Fibroblast of lung (primary cell): ENCODE measurements around the gene WHRN.

Experiments used
- EZH2 ChIP-seq: IDR thresholded peaks from 2 replicates; pipeline ENCODE4 v1.5.1; 2012; ENCODE audit warnings: low read length, control low read depth, mild to moderate bottlenecking; ENCODE audit errors: missing control alignments
- TF ChIP-seq, protein P1 (sequence below), 2 donors: IDR thresholded peaks in 1 of 2; conservative IDR thresholded peaks in 1 of 2; 1 replicate in 1 of 2; 2 replicates in 1 of 2; pipeline ENCODE4 v1.5.1; 2011 to 2012; ENCODE audit warnings: low read length in 2 of 2, control low read depth in 1 of 2, inconsistent platforms in 1 of 2, low read depth in 1 of 2, mild to moderate bottlenecking in 1 of 2

DNA sequence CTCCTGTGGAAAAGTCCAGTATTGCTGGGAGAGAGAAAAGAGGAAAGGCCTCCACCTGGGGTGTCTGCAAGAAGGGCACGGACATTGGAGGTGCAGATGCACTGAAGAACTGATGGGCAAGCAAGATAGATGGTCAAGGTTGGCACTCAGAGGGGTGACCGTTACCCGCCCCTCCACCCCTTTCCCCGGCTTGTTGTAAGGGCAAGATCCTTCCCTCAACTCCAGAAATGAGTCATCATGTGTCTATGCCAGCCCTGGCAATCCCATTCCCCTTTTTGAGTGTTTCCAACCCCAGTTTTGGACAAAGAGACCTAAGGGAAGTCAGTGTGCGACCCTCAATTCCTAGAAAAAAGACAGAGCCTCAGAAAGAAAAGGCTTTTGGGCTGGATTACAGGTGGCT is 47.4 kb upstream of the WHRN start:
- TF ChIP-seq, protein P1, sequence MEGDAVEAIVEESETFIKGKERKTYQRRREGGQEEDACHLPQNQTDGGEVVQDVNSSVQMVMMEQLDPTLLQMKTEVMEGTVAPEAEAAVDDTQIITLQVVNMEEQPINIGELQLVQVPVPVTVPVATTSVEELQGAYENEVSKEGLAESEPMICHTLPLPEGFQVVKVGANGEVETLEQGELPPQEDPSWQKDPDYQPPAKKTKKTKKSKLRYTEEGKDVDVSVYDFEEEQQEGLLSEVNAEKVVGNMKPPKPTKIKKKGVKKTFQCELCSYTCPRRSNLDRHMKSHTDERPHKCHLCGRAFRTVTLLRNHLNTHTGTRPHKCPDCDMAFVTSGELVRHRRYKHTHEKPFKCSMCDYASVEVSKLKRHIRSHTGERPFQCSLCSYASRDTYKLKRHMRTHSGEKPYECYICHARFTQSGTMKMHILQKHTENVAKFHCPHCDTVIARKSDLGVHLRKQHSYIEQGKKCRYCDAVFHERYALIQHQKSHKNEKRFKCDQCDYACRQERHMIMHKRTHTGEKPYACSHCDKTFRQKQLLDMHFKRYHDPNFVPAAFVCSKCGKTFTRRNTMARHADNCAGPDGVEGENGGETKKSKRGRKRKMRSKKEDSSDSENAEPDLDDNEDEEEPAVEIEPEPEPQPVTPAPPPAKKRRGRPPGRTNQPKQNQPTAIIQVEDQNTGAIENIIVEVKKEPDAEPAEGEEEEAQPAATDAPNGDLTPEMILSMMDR (conservative IDR thresholded peaks at IDR 0.05 in 1 of 2, IDR thresholded peaks at IDR 0.05 in 1 of 2; ENCODE audit: low read depth in 1 of 2, low read length in 2 of 2): no peak
- no peak for TF ChIP-seq EZH2
